Psoas muscle (tissue), 8 donors: ENCODE data around the gene DNAAF3. TPM values are rescaled to one million over a fixed set of nuclear protein-coding genes. Genes with fewer than 3 reads are reported as not detected.
A peak's percentile ranks its signal among the peaks of the same experiment; 100 is the strongest.

ENCODE experiments used
- ATAC-seq, 4 donors: fragments of 200-7000 bp; cut with Tn5 transposase; one replicate each; pipeline ENCODE4 v1.9.1; 2020; ENCODE audit warnings: moderate library complexity in 3 of 4, mild to moderate bottlenecking in 2 of 4
- DNase-seq, 2 donors: peaks; one replicate each; pipeline ENCODE4 v3.0.0-alpha.2; 2020
- H3K27ac ChIP-seq: fragments of 200-600 bp; one replicate; pipeline ENCODE4 v1.8.0; 2022
- H3K27me3 ChIP-seq, 3 donors: fragments of 200-600 bp in 1 of 3; one replicate each; pipeline versions ENCODE4 v1.6.1 to v1.8.0; 2013 to 2022; ENCODE audit warnings: low read length in 2 of 3, mild to moderate bottlenecking in 2 of 3, moderate library complexity in 1 of 3; ENCODE audit not compliant: insufficient read depth in 3 of 3
- H3K36me3 ChIP-seq, 2 donors: fragments of 200-600 bp in 1 of 2; one replicate each; pipeline versions ENCODE4 v1.6.1 to v1.8.0; 2013 to 2022; ENCODE audit warnings: low read depth in 1 of 2, mild to moderate bottlenecking in 1 of 2, moderate library complexity in 1 of 2; ENCODE audit not compliant: insufficient read depth in 1 of 2
- H3K4me1 ChIP-seq: fragments of 200-600 bp; one replicate; pipeline ENCODE4 v1.8.0; 2022
- H3K4me3 ChIP-seq: fragments of 200-600 bp; one replicate; pipeline ENCODE4 v1.8.0; 2022; ENCODE audit warnings: mild to moderate bottlenecking
- H3K9me3 ChIP-seq: fragments of 200-600 bp; one replicate; pipeline ENCODE4 v1.8.0; 2022
- WGBS, 3 donors: extraction: QIAGEN DNeasy Blood & Tissue Kit; methylation state at CpG; one replicate each; pipeline versions ENCODE4 v1.1.6 to v1.1.7; 2013; 5-methylcytosine and 5-hydroxymethylcytosine counted together
- intact Hi-C, 2 donors: fragments of 100-400 bp; cut with DNase I; formaldehyde crosslinking; loops; one replicate each; pipeline versions ENCODE4 v1.11.0 to v1.14.2; 2022
- long read RNA-seq, 2 donors: library from polyadenylated mRNA; unstranded; transcript quantifications; one replicate each; pipeline ENCODE4 v2.0.0, GENCODE V29; 2021
- polyA plus RNA-seq, 3 donors: library from polyadenylated mRNA; stranded (reverse); fragments of 200-250 nt; gene quantifications; one replicate each; pipeline ENCODE4 v1.2.3, GENCODE V29; 2013
- total RNA-seq, 4 donors: library from RNA; stranded (reverse); fragmentation: NEBNext Ultra II Directional in 2 of 4; extraction: Animal tissue kit (Norgen Biotek cat#: 25700) in 2 of 4; gene quantifications; one replicate each; pipeline versions ENCODE4 v1.2.1 to v1.2.4, GENCODE V29; 2021 to 2023
- TF ChIP-seq, protein P1 (sequence below): fragments of 200-600 bp; IDR thresholded peaks from one replicate; pipeline ENCODE4 v1.8.0; 2022; ENCODE audit warnings: antibody characterized with exemption
- donor health status: healthy with polysubstance abuse.
- donor health status: DM: no; HTN: no; CAD: no; lungs with moderate emphysema.
- donor health status: Bipolar disorder and iron deficiency.
- donor health status: healthy.
- donor health status: DM: yes; HTN: yes; CAD: no.
- donor health status: DM: no; HTN: no; CAD: no.
- donor health status: DM: no; HTN: no; CAD: no.
- donor health status: DM: yes; HTN: yes; CAD: no.

DNAAF3 gene
- total RNA-seq (not detected), polyA plus RNA-seq (under 1 TPM; 0.06 to 0.47 (median 0.34) TPM)
- long read RNA-seq, donor 1 = 0 reads
- long read RNA-seq, donor 2 = 0 reads

DNA sequence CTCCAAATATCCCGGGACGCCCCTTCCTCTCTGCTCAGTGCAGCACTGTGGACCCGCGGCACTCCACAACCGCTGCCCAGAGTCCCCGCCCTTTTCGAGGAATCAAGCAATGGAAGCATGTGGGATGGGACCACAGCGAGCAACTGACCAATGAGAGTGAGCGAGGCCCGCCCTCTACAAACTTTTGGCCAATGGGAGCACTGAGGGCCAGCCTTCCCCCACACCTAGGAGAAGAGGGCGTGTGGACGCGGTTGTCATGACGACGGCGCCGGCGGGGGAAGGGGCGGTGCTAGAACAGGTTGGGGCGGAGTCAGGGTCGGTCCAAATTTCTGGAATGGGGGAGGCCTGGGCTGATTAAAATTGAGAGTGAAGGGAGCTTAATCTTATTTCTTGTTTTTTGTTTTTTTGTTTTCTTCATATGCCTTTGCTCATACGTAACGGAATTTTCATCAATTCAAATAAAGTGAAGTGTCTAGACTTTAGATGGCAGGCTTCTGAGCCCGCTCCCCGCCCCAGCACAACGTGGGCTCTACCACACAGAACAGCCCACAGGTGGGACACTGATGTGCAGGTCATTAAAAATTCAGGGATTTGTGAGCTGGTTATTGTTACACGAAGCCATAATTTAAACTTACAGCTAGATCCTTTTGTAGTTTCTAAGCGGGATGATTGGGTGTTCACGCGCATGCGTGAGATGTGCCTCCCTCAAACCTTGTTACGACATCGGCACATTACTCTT, at the start of gene DNAAF3:
DNAAF3 (minus strand) TSS at position 84 of the 739 bp plus-strand sequence. CDS start 200 bp downstream, outside the sequence.
- no peaks in the 10 kb centered on the region for H3K9me3 ChIP-seq
- peaks cover 0 to 60% (median 5%) of the 10 kb centered on the region in 3 donors for H3K27me3 ChIP-seq
- WGBS, 3 donors = 1 to 2% (median 2%) methylated on average over 33 of the region's 33 CpGs

GRCh38 chr19:55213547-55213946, 47.1 kb upstream of the DNAAF3 start:
- ATAC-seq = no peak
- intact Hi-C loops = no loop called here
- WGBS, 3 donors = 67 to 73% (median 72%) methylated on average over 7 of the region's 7 CpGs

More for the DNA sequence above, at the start of gene DNAAF3:
- intact Hi-C loops = no loop called here
- H3K4me1 ChIP-seq = peaks cover 8% of the 10 kb centered on the region
- TF ChIP-seq, protein P1, sequence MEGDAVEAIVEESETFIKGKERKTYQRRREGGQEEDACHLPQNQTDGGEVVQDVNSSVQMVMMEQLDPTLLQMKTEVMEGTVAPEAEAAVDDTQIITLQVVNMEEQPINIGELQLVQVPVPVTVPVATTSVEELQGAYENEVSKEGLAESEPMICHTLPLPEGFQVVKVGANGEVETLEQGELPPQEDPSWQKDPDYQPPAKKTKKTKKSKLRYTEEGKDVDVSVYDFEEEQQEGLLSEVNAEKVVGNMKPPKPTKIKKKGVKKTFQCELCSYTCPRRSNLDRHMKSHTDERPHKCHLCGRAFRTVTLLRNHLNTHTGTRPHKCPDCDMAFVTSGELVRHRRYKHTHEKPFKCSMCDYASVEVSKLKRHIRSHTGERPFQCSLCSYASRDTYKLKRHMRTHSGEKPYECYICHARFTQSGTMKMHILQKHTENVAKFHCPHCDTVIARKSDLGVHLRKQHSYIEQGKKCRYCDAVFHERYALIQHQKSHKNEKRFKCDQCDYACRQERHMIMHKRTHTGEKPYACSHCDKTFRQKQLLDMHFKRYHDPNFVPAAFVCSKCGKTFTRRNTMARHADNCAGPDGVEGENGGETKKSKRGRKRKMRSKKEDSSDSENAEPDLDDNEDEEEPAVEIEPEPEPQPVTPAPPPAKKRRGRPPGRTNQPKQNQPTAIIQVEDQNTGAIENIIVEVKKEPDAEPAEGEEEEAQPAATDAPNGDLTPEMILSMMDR = no peak
- no peak within 1 kb of the TSS for H3K27ac ChIP-seq
- ATAC-seq = peak; percentile 98 to 100 (median 98)
- DNase-seq = peak; percentile 90 to 97
- H3K36me3 ChIP-seq = no peaks in the 10 kb centered on the region
- peak within 1 kb of the TSS; percentile 62 for H3K4me3 ChIP-seq

GRCh38 chr19:55212447-55212846, 46.0 kb upstream of the DNAAF3 start:
- WGBS, 3 donors = 76 to 84% (median 81%) methylated on average over 3 of the region's 3 CpGs
- no peak for ATAC-seq
- TF ChIP-seq, protein P1 = no peak
- H3K27ac ChIP-seq = no peak overlapping the region
- no peaks in the 10 kb centered on the region for H3K36me3 ChIP-seq
- H3K27me3 ChIP-seq = peaks cover 0 to 24% (median 5%) of the 10 kb centered on the region in 3 donors
- no peak overlapping the region for H3K4me3 ChIP-seq
- intact Hi-C loops = no loop called here
- no peaks in the 10 kb centered on the region for H3K4me1 ChIP-seq
- no peaks in the 10 kb centered on the region for H3K9me3 ChIP-seq
- DNase-seq = no peak

More at GRCh38 chr19:55213547-55213946, 47.1 kb upstream of the DNAAF3 start:
- no peak for DNase-seq
- Histone ChIP-seq H3K4me3 (no peak overlapping the region), H3K27me3 (peaks cover 0 to 24% (median 5%) of the 10 kb centered on the region in 3 donors), H3K4me1 (no peaks in the 10 kb centered on the region), H3K27ac (no peak overlapping the region), H3K36me3 (no peaks in the 10 kb centered on the region), H3K9me3 (no peaks in the 10 kb centered on the region)
- TF ChIP-seq, protein P1 = no peak

- H3K27ac ChIP-seq = no peak overlapping the region
- no peaks in the 10 kb centered on the region for H3K36me3 ChIP-seq
- peaks cover 0 to 48% (median 3%) of the 10 kb centered on the region in 3 donors for H3K27me3 ChIP-seq
- H3K4me3 ChIP-seq = no peak overlapping the region
- peak; percentile 49 to 69 (median 52) for ATAC-seq
- intact Hi-C loops = no loop called here
- TF ChIP-seq, protein P1 = no peak
- peaks cover 4% of the 10 kb centered on the region for H3K4me1 ChIP-seq
- H3K9me3 ChIP-seq = no peaks in the 10 kb centered on the region
- WGBS, 3 donors = 58 to 69% (median 65%) methylated on average over 17 of the region's 17 CpGs
- DNase-seq = no peak
Observed at GRCh38 chr19:55209693-55210472, 43.5 kb upstream of the DNAAF3 start.
